DOHH2 (cell line): ENCODE results near the gene IPO13.

Source experiments
- H3F3A ChIP-seq: fragments of 200-600 bp; sonication (generic), shearing (Covaris generic); 2 replicates; pipeline ENCODE4 v1.6.0; 2016; ENCODE audit warnings: antibody characterized with exemption, mild to moderate bottlenecking; ENCODE audit not compliant: control insufficient read depth, insufficient read depth
- H3K27ac ChIP-seq: fragments of 200-600 bp; sonication (generic); 2 replicates; pipeline ENCODE4 v1.5.1; 2014; ENCODE audit warnings: low read depth, mild to moderate bottlenecking, low read length, moderate library complexity
- H3K27me3 ChIP-seq: fragments of 200-600 bp; sonication (generic); 2 replicates; pipeline ENCODE4 v1.6.1; 2014; ENCODE audit warnings: mild to moderate bottlenecking, low read length, mixed read lengths; ENCODE audit not compliant: control insufficient read depth
- H3K36me3 ChIP-seq: fragments of 200-600 bp; sonication (generic); 2 replicates; pipeline ENCODE4 v1.6.1; 2014; ENCODE audit warnings: mild to moderate bottlenecking, low read length, moderate library complexity, mixed read lengths; ENCODE audit not compliant: control insufficient read depth
- H3K4me1 ChIP-seq: fragments of 200-600 bp; sonication (generic); 2 replicates; pipeline ENCODE4 v1.6.1; 2014; ENCODE audit warnings: mild to moderate bottlenecking, low read length, mixed read lengths; ENCODE audit not compliant: control insufficient read depth
- H3K4me2 ChIP-seq: fragments of 200-600 bp; sonication (generic); 2 replicates; pipeline ENCODE4 v1.6.0; 2014; ENCODE audit warnings: mild to moderate bottlenecking, low read length, moderate library complexity
- H3K4me3 ChIP-seq: fragments of 200-600 bp; sonication (generic); 2 replicates; pipeline ENCODE4 v1.5.1; 2014; ENCODE audit warnings: mild to moderate bottlenecking, low read length, mixed read lengths
- H3K79me2 ChIP-seq: fragments of 200-600 bp; sonication (generic); 2 replicates; pipeline ENCODE4 v1.6.1; 2014; ENCODE audit warnings: mild to moderate bottlenecking, low read length, mixed read lengths; ENCODE audit not compliant: control insufficient read depth
- H3K9me2 ChIP-seq: fragments of 200-600 bp; sonication (generic); replicated peaks from 2 replicates; pipeline ENCODE4 v1.6.1; 2014; ENCODE audit warnings: mild to moderate bottlenecking, low read length, mixed read lengths; ENCODE audit not compliant: control insufficient read depth
- H3K9me3 ChIP-seq: fragments of 200-600 bp; sonication (generic); 2 replicates; pipeline ENCODE4 v1.6.1; 2014; ENCODE audit warnings: antibody characterized with exemption, low read length, mixed read lengths; ENCODE audit not compliant: control insufficient read depth, insufficient read depth
- H4K20me1 ChIP-seq: fragments of 200-600 bp; sonication (generic); 2 replicates; pipeline ENCODE4 v1.6.0; 2014; ENCODE audit warnings: low read depth, mild to moderate bottlenecking, antibody characterized with exemption, low read length, moderate library complexity; ENCODE audit not compliant: control insufficient read depth, insufficient read depth
- EZH2phosphoT487 ChIP-seq: fragments of 200-600 bp; sonication (generic); IDR thresholded peaks from 2 replicates; pipeline ENCODE4 v1.6.1; 2017; ENCODE audit warnings: borderline replicate concordance, mild to moderate bottlenecking, antibody characterized with exemption, low read length, moderate library complexity, mixed read lengths
- TF ChIP-seq, protein P1 (sequence below): fragments of 200-600 bp; sonication (generic); IDR thresholded peaks from one replicate; pipeline ENCODE4 v1.5.1; 2014; ENCODE audit warnings: antibody characterized with exemption, mild to moderate bottlenecking, low read depth, low read length; ENCODE audit not compliant: poor library complexity, severe bottlenecking

Gene IPO13

GRCh38 chr1:43997295-43997999 lies 50.7 kb downstream of the IPO13 start:
- no peaks in the 10 kb centered on the region for H3K9me2 ChIP-seq
- no peaks in the 10 kb centered on the region for H3K27me3 ChIP-seq
- no peaks in the 10 kb centered on the region for H3K36me3 ChIP-seq
- TF ChIP-seq, protein P1, sequence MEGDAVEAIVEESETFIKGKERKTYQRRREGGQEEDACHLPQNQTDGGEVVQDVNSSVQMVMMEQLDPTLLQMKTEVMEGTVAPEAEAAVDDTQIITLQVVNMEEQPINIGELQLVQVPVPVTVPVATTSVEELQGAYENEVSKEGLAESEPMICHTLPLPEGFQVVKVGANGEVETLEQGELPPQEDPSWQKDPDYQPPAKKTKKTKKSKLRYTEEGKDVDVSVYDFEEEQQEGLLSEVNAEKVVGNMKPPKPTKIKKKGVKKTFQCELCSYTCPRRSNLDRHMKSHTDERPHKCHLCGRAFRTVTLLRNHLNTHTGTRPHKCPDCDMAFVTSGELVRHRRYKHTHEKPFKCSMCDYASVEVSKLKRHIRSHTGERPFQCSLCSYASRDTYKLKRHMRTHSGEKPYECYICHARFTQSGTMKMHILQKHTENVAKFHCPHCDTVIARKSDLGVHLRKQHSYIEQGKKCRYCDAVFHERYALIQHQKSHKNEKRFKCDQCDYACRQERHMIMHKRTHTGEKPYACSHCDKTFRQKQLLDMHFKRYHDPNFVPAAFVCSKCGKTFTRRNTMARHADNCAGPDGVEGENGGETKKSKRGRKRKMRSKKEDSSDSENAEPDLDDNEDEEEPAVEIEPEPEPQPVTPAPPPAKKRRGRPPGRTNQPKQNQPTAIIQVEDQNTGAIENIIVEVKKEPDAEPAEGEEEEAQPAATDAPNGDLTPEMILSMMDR = no peak
- no peak for TF ChIP-seq EZH2phosphoT487
- H3K9me3 ChIP-seq = no peaks in the 10 kb centered on the region
- no peak overlapping the region for H3K4me3 ChIP-seq
- H3K79me2 ChIP-seq = no peaks in the 10 kb centered on the region
- H4K20me1 ChIP-seq = no peaks in the 10 kb centered on the region
- peaks cover 28% of the 10 kb centered on the region for H3K4me1 ChIP-seq
- H3K4me2 ChIP-seq = no peak overlapping the region
- 0 out of 2 replicates have a peak, but pooled peaks cover 2% of the 10 kb centered on the region for H3F3A ChIP-seq
- H3K27ac ChIP-seq = no peak overlapping the region

DNA sequence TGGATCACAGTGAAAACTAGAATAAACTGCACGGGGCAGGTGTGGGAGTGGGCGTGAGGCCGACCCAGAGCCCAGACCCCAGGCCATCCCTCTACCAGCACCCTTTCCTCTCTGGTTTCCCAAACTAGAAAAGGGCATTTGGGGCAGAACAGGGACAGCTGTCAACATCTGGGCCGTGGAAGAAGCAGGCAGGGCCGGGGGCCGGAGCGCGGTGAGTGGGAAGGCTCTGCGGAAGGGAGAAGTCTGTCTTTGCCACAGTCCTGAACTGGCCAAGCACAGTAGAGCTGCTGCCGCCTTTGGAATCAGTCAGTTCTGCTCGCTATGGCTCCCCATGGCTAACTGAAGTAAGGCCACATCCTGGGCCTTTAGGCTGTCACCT lies 51.2 kb downstream of the IPO13 start:
- H3K4me3 ChIP-seq = no peak overlapping the region
- no peaks in the 10 kb centered on the region for H3K79me2 ChIP-seq
- peaks cover 22% of the 10 kb centered on the region for H3K4me1 ChIP-seq
- TF ChIP-seq, protein P1 = no peak
- no peak for TF ChIP-seq EZH2phosphoT487
- H3K27ac ChIP-seq = no peak overlapping the region
- no peaks in the 10 kb centered on the region for H4K20me1 ChIP-seq
- H3F3A ChIP-seq = 0 out of 2 replicates have a peak, but pooled peaks cover 2% of the 10 kb centered on the region
- H3K36me3 ChIP-seq = no peaks in the 10 kb centered on the region
- H3K9me2 ChIP-seq = no peaks in the 10 kb centered on the region
- H3K27me3 ChIP-seq = no peaks in the 10 kb centered on the region
- no peak overlapping the region for H3K4me2 ChIP-seq
- no peaks in the 10 kb centered on the region for H3K9me3 ChIP-seq

GRCh38 chr1:43999455-43999854 lies 52.7 kb downstream of the IPO13 start:
- H3K79me2 ChIP-seq = no peaks in the 10 kb centered on the region
- no peaks in the 10 kb centered on the region for H4K20me1 ChIP-seq
- H3K4me1 ChIP-seq = peaks cover 9% of the 10 kb centered on the region
- H3K9me3 ChIP-seq = no peaks in the 10 kb centered on the region
- TF ChIP-seq EZH2phosphoT487 = no peak
- H3K27me3 ChIP-seq = no peaks in the 10 kb centered on the region
- H3K36me3 ChIP-seq = no peaks in the 10 kb centered on the region
- no peak overlapping the region for H3K4me2 ChIP-seq
- H3F3A ChIP-seq = no peaks in the 10 kb centered on the region
- H3K4me3 ChIP-seq = no peak overlapping the region
- no peaks in the 10 kb centered on the region for H3K9me2 ChIP-seq
- no peak overlapping the region for H3K27ac ChIP-seq

GRCh38 chr1:44000122-44000665 lies 53.4 kb downstream of the IPO13 start:
- Histone ChIP-seq H3K9me3 (no peaks in the 10 kb centered on the region), H3K79me2 (no peaks in the 10 kb centered on the region), H3K4me3 (no peak overlapping the region), H3K4me2 (no peak overlapping the region), H3F3A (no peaks in the 10 kb centered on the region), H3K27me3 (no peaks in the 10 kb centered on the region), H3K27ac (no peak overlapping the region), H3K9me2 (no peaks in the 10 kb centered on the region), H3K36me3 (no peaks in the 10 kb centered on the region), H3K4me1 (peaks cover 1% of the 10 kb centered on the region), H4K20me1 (no peaks in the 10 kb centered on the region)
- TF ChIP-seq EZH2phosphoT487 = no peak
- TF ChIP-seq, protein P1 = no peak
